ENCODE data around the gene TCF12.

Gene TCF12

GRCh38 chr15:57220205-57220604 is 301.8 kb downstream of the TCF12 start:
- no peak for DNase-seq
- H3K27ac ChIP-seq: no peak overlapping the region
- no peaks in the 10 kb centered on the region for H3K27me3 ChIP-seq
- TF ChIP-seq CTCF (IDR thresholded peaks at IDR 0.05): no peak
- H3K36me3 ChIP-seq: no peaks in the 10 kb centered on the region
- H3K4me1 ChIP-seq: peaks cover 0 to 62% (median 18%) of the 10 kb centered on the region in 4 donors
- no peak overlapping the region for H3K4me3 ChIP-seq
- H3K9me3 ChIP-seq: no peaks in the 10 kb centered on the region
- intact Hi-C loops (cut with DNase I; ENCODE audit: low total_unique reads): no loop called here

DNA sequence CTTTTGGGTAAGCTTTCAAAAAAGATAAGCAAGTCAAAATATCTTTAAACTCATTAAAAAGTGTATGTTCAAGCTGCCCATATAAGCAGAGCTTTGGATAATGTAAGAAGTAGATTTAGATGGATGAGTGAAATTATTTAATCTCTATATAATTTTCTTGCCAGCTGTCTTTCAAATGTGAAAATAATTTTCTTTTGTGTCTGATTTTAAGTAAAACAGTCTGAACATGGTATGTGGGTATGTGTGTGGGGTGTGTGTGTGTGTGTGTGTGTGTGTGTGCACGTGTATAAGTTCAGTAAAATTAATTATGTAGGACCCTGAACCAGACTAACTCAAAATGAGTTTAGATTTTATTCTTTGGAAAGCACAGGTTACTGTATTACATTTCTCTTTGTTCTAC is 302.7 kb downstream of the TCF12 start:
- TF ChIP-seq CTCF (IDR thresholded peaks at IDR 0.05): no peak
- Histone ChIP-seq H3K27me3 (no peaks in the 10 kb centered on the region), H3K4me1 (peaks cover 0 to 53% (median 12%) of the 10 kb centered on the region in 4 donors), H3K36me3 (no peaks in the 10 kb centered on the region), H3K9me3 (no peaks in the 10 kb centered on the region), H3K27ac (no peak overlapping the region), H3K4me3 (no peak overlapping the region)
- no peak for DNase-seq
- intact Hi-C loops (cut with DNase I; ENCODE audit: low total_unique reads): no loop called here

GRCh38 chr15:57223345-57223744 is 304.9 kb downstream of the TCF12 start:
- intact Hi-C loops (cut with DNase I; ENCODE audit: low total_unique reads): no loop called here
- TF ChIP-seq CTCF (IDR thresholded peaks at IDR 0.05): no peak
- H3K27ac ChIP-seq: no peak overlapping the region

GRCh38 chr15:57223887-57224286 is 305.4 kb downstream of the TCF12 start:
- Histone ChIP-seq H3K4me3 (no peak overlapping the region), H3K9me3 (no peaks in the 10 kb centered on the region), H3K36me3 (no peaks in the 10 kb centered on the region), H3K27ac (no peak overlapping the region), H3K4me1 (peaks cover 0 to 27% (median 9%) of the 10 kb centered on the region in 4 donors), H3K27me3 (no peaks in the 10 kb centered on the region)
- DNase-seq: no peak
- TF ChIP-seq CTCF (IDR thresholded peaks at IDR 0.05): no peak
- intact Hi-C loops (cut with DNase I; ENCODE audit: low total_unique reads): no loop called here

More at GRCh38 chr15:57223345-57223744, 304.9 kb downstream of the TCF12 start:
- no peak for DNase-seq
- Histone ChIP-seq H3K4me3 (no peak overlapping the region), H3K9me3 (no peaks in the 10 kb centered on the region), H3K36me3 (no peaks in the 10 kb centered on the region), H3K27me3 (no peaks in the 10 kb centered on the region), H3K4me1 (peaks cover 0 to 31% (median 9%) of the 10 kb centered on the region in 4 donors)

DNA sequence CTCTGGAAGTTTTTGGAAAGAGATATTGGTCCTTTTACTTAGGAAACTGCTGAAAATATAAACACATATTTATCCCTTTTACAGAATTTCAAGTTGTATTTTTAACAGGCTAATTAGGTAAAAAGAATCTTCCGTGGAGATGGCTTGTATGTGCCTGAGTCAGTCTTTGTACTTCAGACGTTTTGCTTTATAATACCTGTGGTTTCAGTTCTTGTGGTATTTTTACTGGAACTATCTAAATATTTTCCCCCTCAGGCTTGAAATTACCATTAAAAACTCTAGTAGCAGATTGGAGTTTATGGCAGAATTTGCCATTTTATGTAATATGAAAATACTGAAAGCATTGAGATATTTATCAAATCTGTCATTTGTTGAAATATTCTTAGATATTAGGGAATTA is 306.2 kb downstream of the TCF12 start:
- TF ChIP-seq CTCF (IDR thresholded peaks at IDR 0.05): no peak
- Histone ChIP-seq H3K27ac (no peak overlapping the region), H3K27me3 (no peaks in the 10 kb centered on the region), H3K4me3 (no peak overlapping the region), H3K36me3 (no peaks in the 10 kb centered on the region), H3K4me1 (peaks cover 0 to 20% (median 6%) of the 10 kb centered on the region in 4 donors), H3K9me3 (no peaks in the 10 kb centered on the region)
- intact Hi-C loops (cut with DNase I; ENCODE audit: low total_unique reads): no loop called here
- DNase-seq: no peak

GRCh38 chr15:57227166-57227565 is 308.7 kb downstream of the TCF12 start:
- peaks cover 0 to 11% (median 4%) of the 10 kb centered on the region in 4 donors for H3K4me1 ChIP-seq
- no peak overlapping the region for H3K27ac ChIP-seq
- intact Hi-C loops (cut with DNase I; ENCODE audit: low total_unique reads): no loop called here
- no peaks in the 10 kb centered on the region for H3K27me3 ChIP-seq
- no peak overlapping the region for H3K4me3 ChIP-seq
- TF ChIP-seq CTCF (IDR thresholded peaks at IDR 0.05): no peak
- DNase-seq: no peak
- no peaks in the 10 kb centered on the region for H3K9me3 ChIP-seq
- peaks cover 0 to 1% (median under 1%) of the 10 kb centered on the region in 3 donors for H3K36me3 ChIP-seq
